Measurements from ENCODE around the gene PDE1C. TPM values are rescaled to one million over a fixed set of nuclear protein-coding genes. Genes with fewer than 3 reads are reported as not detected.

The PDE1C gene
- total RNA-seq, 2 experiments from 2014 or later: not detected

- Histone ChIP-seq H3K4me3 (ENCODE audit: low read depth, low read length, poor library complexity, severe bottlenecking) (no peak overlapping the region), H3K4me1 (ENCODE audit: insufficient read depth, low read length, poor library complexity, severe bottlenecking) (no peaks in the 10 kb centered on the region), H2AFZ (ENCODE audit: low read length) (no peak overlapping the region), H3K36me3 (ENCODE audit: insufficient read depth, low read length) (no peaks in the 10 kb centered on the region), H3K27ac (ENCODE audit: low read depth, low read length, poor library complexity, severe bottlenecking) (no peak overlapping the region), H3K9me2 (ENCODE audit: insufficient read depth, low read length) (no peaks in the 10 kb centered on the region), H3K9me3 (ENCODE audit: low read length) (no peaks in the 10 kb centered on the region), H3K79me2 (ENCODE audit: insufficient read depth, low read depth, low read length) (no peaks in the 10 kb centered on the region), H4K20me1 (ENCODE audit: insufficient read depth, low read length) (no peaks in the 10 kb centered on the region), H3K4me2 (ENCODE audit: low read length) (no peak overlapping the region)
- intact Hi-C loops (cut with micrococcal nuclease; ENCODE audit: unreplicated experiment): no loop called here
- TF ChIP-seq EZH2phosphoT487 (IDR thresholded peaks at IDR 0.05; ENCODE audit: borderline replicate concordance, low read depth, low read length) (no peak), CTCF (conservative IDR thresholded peaks at IDR 0.05; ENCODE audit: low read length) (no peak)
- DNase-seq (ENCODE audit: low spot score): no peak
- no TSS peak for BruUV-seq (replicated peaks)
- POLR2A ChIA-PET: no interaction called here
- CTCF ChIA-PET (ENCODE audit: unreplicated experiment): no interaction called here
Measured at GRCh38 chr7:31971049-31971667, 99.0 kb downstream of the PDE1C start.

- TF ChIP-seq EZH2phosphoT487 (IDR thresholded peaks at IDR 0.05; ENCODE audit: borderline replicate concordance, low read depth, low read length): no peak
- TF ChIP-seq CTCF (conservative IDR thresholded peaks at IDR 0.05; ENCODE audit: low read length): no peak
- DNase-seq (ENCODE audit: low spot score): no peak
- intact Hi-C loops (cut with micrococcal nuclease; ENCODE audit: unreplicated experiment): no loop called here
Measured at GRCh38 chr7:31970501-31970900, 99.7 kb downstream of the PDE1C start.

GRCh38 chr7:31963569-31964175 is 106.5 kb downstream of the PDE1C start:
- no peak for DNase-seq (ENCODE audit: low spot score)
- H3K9me3 ChIP-seq (ENCODE audit: low read length): no peaks in the 10 kb centered on the region
- no peak overlapping the region for H3K27ac ChIP-seq (ENCODE audit: low read depth, low read length, poor library complexity, severe bottlenecking)
- no peaks in the 10 kb centered on the region for H3K9me2 ChIP-seq (ENCODE audit: insufficient read depth, low read length)
- ChIA-PET POLR2A (no interaction called here), CTCF (ENCODE audit: unreplicated experiment) (no interaction called here)
- no peaks in the 10 kb centered on the region for H3K4me1 ChIP-seq (ENCODE audit: insufficient read depth, low read length, poor library complexity, severe bottlenecking)
- intact Hi-C loops (cut with micrococcal nuclease; ENCODE audit: unreplicated experiment): no loop called here
- no peaks in the 10 kb centered on the region for H3K79me2 ChIP-seq (ENCODE audit: insufficient read depth, low read depth, low read length)
- no peaks in the 10 kb centered on the region for H3K36me3 ChIP-seq (ENCODE audit: insufficient read depth, low read length)
- no peak overlapping the region for H2AFZ ChIP-seq (ENCODE audit: low read length)
- H3K4me2 ChIP-seq (ENCODE audit: low read length): no peak overlapping the region
- no peak for TF ChIP-seq CTCF (conservative IDR thresholded peaks at IDR 0.05; ENCODE audit: low read length)
- no peak for TF ChIP-seq EZH2phosphoT487 (IDR thresholded peaks at IDR 0.05; ENCODE audit: borderline replicate concordance, low read depth, low read length)
- no peak overlapping the region for H3K4me3 ChIP-seq (ENCODE audit: low read depth, low read length, poor library complexity, severe bottlenecking)
- BruUV-seq (replicated peaks): no TSS peak
- no peaks in the 10 kb centered on the region for H4K20me1 ChIP-seq (ENCODE audit: insufficient read depth, low read length)

More at GRCh38 chr7:31970501-31970900, 99.7 kb downstream of the PDE1C start:
- POLR2A ChIA-PET: no interaction called here
- CTCF ChIA-PET (ENCODE audit: unreplicated experiment): no interaction called here
- no peaks in the 10 kb centered on the region for H4K20me1 ChIP-seq (ENCODE audit: insufficient read depth, low read length)
- H3K27ac ChIP-seq (ENCODE audit: low read depth, low read length, poor library complexity, severe bottlenecking): no peak overlapping the region
- H3K9me3 ChIP-seq (ENCODE audit: low read length): no peaks in the 10 kb centered on the region
- no peaks in the 10 kb centered on the region for H3K9me2 ChIP-seq (ENCODE audit: insufficient read depth, low read length)
- H3K4me2 ChIP-seq (ENCODE audit: low read length): no peak overlapping the region
- no peaks in the 10 kb centered on the region for H3K36me3 ChIP-seq (ENCODE audit: insufficient read depth, low read length)
- H3K4me3 ChIP-seq (ENCODE audit: low read depth, low read length, poor library complexity, severe bottlenecking): no peak overlapping the region
- H2AFZ ChIP-seq (ENCODE audit: low read length): no peak overlapping the region
- no peaks in the 10 kb centered on the region for H3K4me1 ChIP-seq (ENCODE audit: insufficient read depth, low read length, poor library complexity, severe bottlenecking)
- no peaks in the 10 kb centered on the region for H3K79me2 ChIP-seq (ENCODE audit: insufficient read depth, low read depth, low read length)
- no TSS peak for BruUV-seq (replicated peaks)
